IMR-90 (cell line): ENCODE results near the gene CXCL17. TPM values are rescaled to one million over a fixed set of nuclear protein-coding genes. Genes with fewer than 3 reads are reported as not detected.

Experiments
- ATAC-seq: fragments of 200-7000 bp; cut with Tn5 transposase; 2 replicates; pipeline ENCODE4 v1.9.1; 2020; ENCODE audit warnings: low read depth, mild to moderate bottlenecking, moderate library complexity
- BruUV-seq: library from RNA; stranded (reverse); fragments of 400-500 nt; replicated peaks from 2 replicates; lab custom pipeline; 2021; lab: Mats Ljungman, UMichigan
- CTCF ChIA-PET: fragments of 300-600 bp; formaldehyde crosslinking; extraction: SDS; loops from one replicate; lab custom pipeline; 2021; ENCODE audit warnings: antibody characterized with exemption; lab: Yijun Ruan, JAX
- POLR2A ChIA-PET: fragments of 300-600 bp; sonication (Branson Sonifier 250); formaldehyde crosslinking; loops from one replicate; lab custom pipeline; 2022; ENCODE audit warnings: antibody characterized with exemption; ENCODE audit not compliant: unreplicated experiment; lab: Charles Lee
- DNase-seq: peaks from one replicate; pipeline ENCODE4 v3.0.0; 2013
- H2AFZ ChIP-seq: replicated peaks from 2 replicates; pipeline ENCODE3; 2013; ENCODE audit warnings: low read length, mild to moderate bottlenecking; ENCODE audit not compliant: poor library complexity
- H2AK5ac ChIP-seq: 2 replicates; pipeline ENCODE4 v1.6.1; 2013; ENCODE audit warnings: low read depth, low read length, inconsistent platforms
- H2AK9ac ChIP-seq: replicated peaks from 2 replicates; pipeline ENCODE3; 2013; ENCODE audit warnings: mild to moderate bottlenecking, low read depth, low read length, moderate library complexity; ENCODE audit not compliant: poor library complexity
- H2BK120ac ChIP-seq: 2 replicates; pipeline ENCODE4 v1.6.1; 2013; ENCODE audit warnings: low read depth, low read length, inconsistent platforms
- H2BK15ac ChIP-seq: 3 replicates; pipeline ENCODE4 v1.6.1; 2013; ENCODE audit warnings: low read depth, low read length, inconsistent platforms
- H2BK20ac ChIP-seq: 2 replicates; pipeline ENCODE4 v1.6.1; 2013; ENCODE audit warnings: low read depth, mild to moderate bottlenecking, inconsistent platforms, low read length, moderate library complexity
- H2BK5ac ChIP-seq: 2 replicates; pipeline ENCODE4 v1.6.1; 2013; ENCODE audit warnings: mild to moderate bottlenecking, low read depth, low read length, inconsistent platforms; ENCODE audit not compliant: poor library complexity, severe bottlenecking
- H3K14ac ChIP-seq: replicated peaks from 2 replicates; pipeline ENCODE4 v1.6.1; 2013; ENCODE audit warnings: low read depth, low read length, inconsistent platforms
- H3K18ac ChIP-seq: 2 replicates; pipeline ENCODE4 v1.6.1; 2013; ENCODE audit warnings: low read depth, low read length, control low read depth
- H3K23ac ChIP-seq: 2 replicates; pipeline ENCODE4 v1.6.1; 2013; ENCODE audit warnings: low read depth, low read length, inconsistent platforms
- H3K27ac ChIP-seq: 2 replicates; pipeline ENCODE4 v1.5.1; 2013; ENCODE audit warnings: mild to moderate bottlenecking, control low read depth, low read length; ENCODE audit not compliant: insufficient read depth
- H3K27me3 ChIP-seq: 2 replicates; pipeline ENCODE4 v1.6.1; 2013; ENCODE audit warnings: low read length; ENCODE audit not compliant: control insufficient read depth, insufficient read depth
- H3K36me3 ChIP-seq: 2 replicates; pipeline ENCODE4 v1.6.1; 2013; ENCODE audit warnings: low read length, mixed read lengths; ENCODE audit not compliant: control insufficient read depth, insufficient read depth
- H3K4ac ChIP-seq: 2 replicates; pipeline ENCODE4 v1.6.1; 2013; ENCODE audit warnings: low read depth, low read length, inconsistent platforms
- H3K4me1 ChIP-seq: 2 replicates; pipeline ENCODE4 v1.6.1; 2013; ENCODE audit warnings: low read length, mixed read lengths; ENCODE audit not compliant: control insufficient read depth, insufficient read depth
- H3K4me2 ChIP-seq: 2 replicates; pipeline ENCODE4 v1.6.1; 2013; ENCODE audit warnings: low read depth, mild to moderate bottlenecking, control low read depth, low read length, moderate library complexity
- H3K4me3 ChIP-seq: 2 replicates; pipeline ENCODE4 v1.5.1; 2013; ENCODE audit warnings: low read depth, mild to moderate bottlenecking, control low read depth, low read length, moderate library complexity; ENCODE audit not compliant: insufficient read depth
- H3K56ac ChIP-seq: 2 replicates; pipeline ENCODE4 v1.6.1; 2013; ENCODE audit warnings: low read length, inconsistent platforms; ENCODE audit not compliant: insufficient read depth; ENCODE audit errors: extremely low read depth
- H3K79me1 ChIP-seq, 2 experiments: 2 replicates each; pipeline ENCODE4 v1.6.1; 2013; ENCODE audit warnings: low read length in 2 of 2, inconsistent platforms in 1 of 2, low read depth in 1 of 2
- H3K9ac ChIP-seq: 2 replicates; pipeline ENCODE4 v1.6.1; 2013; ENCODE audit warnings: low read depth, low read length, control low read depth
- H3K9me1 ChIP-seq: 2 replicates; pipeline ENCODE4 v1.6.1; 2013; ENCODE audit warnings: low read length, inconsistent platforms; ENCODE audit not compliant: insufficient read depth
- H3K9me3 ChIP-seq: 2 replicates; pipeline ENCODE4 v1.6.1; 2013; ENCODE audit warnings: low read length; ENCODE audit not compliant: control insufficient read depth, insufficient read depth
- H4K20me1 ChIP-seq: 2 replicates; pipeline ENCODE4 v1.6.1; 2013; ENCODE audit warnings: low read length, inconsistent platforms; ENCODE audit not compliant: insufficient read depth
- H4K5ac ChIP-seq: 2 replicates; pipeline ENCODE4 v1.6.1; 2013; ENCODE audit warnings: mild to moderate bottlenecking, low read depth, low read length, control low read depth
- H4K8ac ChIP-seq, 2 experiments: 2 replicates each; pipeline ENCODE4 v1.6.1; 2013; ENCODE audit warnings: low read depth in 2 of 2, low read length in 2 of 2, control low read depth in 1 of 2, inconsistent platforms in 1 of 2
- H4K91ac ChIP-seq: 2 replicates; pipeline ENCODE4 v1.6.1; 2013; ENCODE audit warnings: low read depth, low read length, inconsistent platforms; ENCODE audit not compliant: insufficient read depth
- BHLHE40 ChIP-seq: fragments of 150-350 bp; IDR thresholded peaks from 2 replicates; pipeline ENCODE4 v1.6.1; 2016; ENCODE audit warnings: mild to moderate bottlenecking, low read depth, low read length
- CEBPB ChIP-seq: IDR thresholded peaks from 2 replicates; pipeline ENCODE4 v1.6.1; 2012; ENCODE audit warnings: low read depth, low read length, improper control_type of control experiment
- CTCF ChIP-seq: conservative IDR thresholded peaks from 2 replicates; pipeline ENCODE4 v1.5.1; 2012; ENCODE audit warnings: mild to moderate bottlenecking, low read depth, low read length, improper control_type of control experiment
- ELK1 ChIP-seq: fragments of 150-350 bp; IDR thresholded peaks from 2 replicates; pipeline ENCODE4 v1.6.1; 2016; ENCODE audit warnings: low read depth, mild to moderate bottlenecking, low read length, moderate library complexity, borderline replicate concordance
- MAZ ChIP-seq: IDR thresholded peaks from 2 replicates; pipeline ENCODE4 v1.6.1; 2012; ENCODE audit warnings: low read depth, mild to moderate bottlenecking, low read length, improper control_type of control experiment, moderate library complexity, borderline replicate concordance
- POLR2A ChIP-seq: IDR thresholded peaks from 2 replicates; pipeline ENCODE4 v1.6.1; 2012; ENCODE audit warnings: mild to moderate bottlenecking, low read depth, low read length
- RCOR1 ChIP-seq: IDR thresholded peaks from 2 replicates; pipeline ENCODE4 v1.6.1; 2012; ENCODE audit warnings: mild to moderate bottlenecking, low read length, improper control_type of control experiment; ENCODE audit not compliant: insufficient replicate concordance
- SMC3 ChIP-seq: fragments of 150-350 bp; IDR thresholded peaks from 2 replicates; pipeline ENCODE4 v1.6.1; 2016; ENCODE audit warnings: low read depth, mild to moderate bottlenecking, antibody characterized with exemption, low read length, moderate library complexity
- WGBS, 2 experiments: methylation state at CpG; one replicate each; pipeline versions ENCODE4 v1.1.5 to v1.1.7; 2013; ENCODE audit warnings: missing lambda C conversion rate in 2 of 2; ENCODE audit not compliant: insufficient read length in 1 of 2; ENCODE audit errors: extremely low coverage in 2 of 2; 5-methylcytosine and 5-hydroxymethylcytosine counted together
- dilution Hi-C: fragments of 300-500 bp; cut with HindIII; formaldehyde crosslinking; loops from one replicate; pipeline ENCODE4 v1.14.3; 2018; ENCODE audit warnings: low sequenced_read_pairs; ENCODE audit not compliant: unreplicated experiment
- in situ Hi-C: fragments of 300-500 bp; cut with MboI; formaldehyde crosslinking; loops from 3 replicates; pipeline ENCODE4 v1.14.3; 2019; ENCODE audit warnings: low sequenced_read_pairs, inconsistent platforms, mixed read lengths
- intact Hi-C: fragments of 100-400 bp; cut with micrococcal nuclease; formaldehyde crosslinking; loops from 2 replicates; pipeline ENCODE4 v1.10.0; 2022
- polyA plus RNA-seq, 3 experiments: library from polyadenylated mRNA; depleted of rRNA; stranded (reverse); fragments of >200 nt; gene quantifications; 2 replicates each; pipeline ENCODE4 v1.2.3, GENCODE V29; 2012; ENCODE audit warnings: low replicate concordance in 1 of 3
- total RNA-seq: library from RNA; depleted of rRNA; stranded (reverse); fragments of >200 nt; gene quantifications from 2 replicates; pipeline ENCODE4 v1.2.3, GENCODE V29; 2012

Gene CXCL17
- total and polyA plus RNA-seq, 2 of the 4 experiments (the other 2 are of a cell fraction), result not detected

GRCh38 chr19:42472402-42473147 is 29.8 kb upstream of the CXCL17 start:
- ChIA-PET CTCF (no interaction called here), POLR2A (no interaction called here)
- Histone ChIP-seq H3K23ac (no peak overlapping the region), H3K9me3 (no peaks in the 10 kb centered on the region), H2BK15ac (no peak overlapping the region), H2AK5ac (no peak overlapping the region), H4K5ac (no peak overlapping the region), H3K79me1 (no peaks in the 10 kb centered on the region), H3K4me1 (peaks cover 3% of the 10 kb centered on the region; the same call in 1 of the 2 replicates), H3K9me1 (peaks cover 4% of the 10 kb centered on the region; the same call in 1 of the 2 replicates), H4K20me1 (no peaks in the 10 kb centered on the region), H3K18ac (no peak overlapping the region), H2AFZ (no peak overlapping the region), H3K14ac (no peak overlapping the region), H3K4me3 (no peak overlapping the region), H3K9ac (no peak overlapping the region), H3K4me2 (no peak overlapping the region), H3K4ac (no peak overlapping the region), H3K36me3 (no peaks in the 10 kb centered on the region), H2BK5ac (no peak overlapping the region), H4K91ac (no peak overlapping the region), H3K27me3 (peaks cover 23% of the 10 kb centered on the region), H4K8ac (no peak overlapping the region), H2AK9ac (no peak overlapping the region), H3K27ac (no peak overlapping the region), H2BK120ac (no peak overlapping the region), H3K56ac (no peak overlapping the region), H2BK20ac (no peak overlapping the region)
- 80% methylated on average over 1 of the region's 7 CpGs; no CpG with 5 or more reads in 1 of the 2 experiments for WGBS, 2 experiments
- intact Hi-C loops (no loop called here), in situ Hi-C loops (no loop called here), dilution Hi-C loops (no loop called here)
- no peak for ATAC-seq
- DNase-seq, result no peak
- no TSS peak for BruUV-seq
- TF ChIP-seq MAZ (no peak), BHLHE40 (no peak), CTCF (no peak), CEBPB (peak; percentile 56), ELK1 (no peak), POLR2A (no peak), SMC3 (no peak), RCOR1 (no peak)
